HL-60 (cell line): ENCODE results near the gene CRTC1.

ENCODE experiments used
- DNase-seq, 2 experiments: peaks; one replicate each; pipeline ENCODE4 v3.0.0-alpha.2; 2010 to 2020; ENCODE audit warnings: low read depth in 1 of 2, low spot score in 1 of 2
- H3K27ac ChIP-seq: fragments of 250-450 bp; sonication (Bioruptor Pico); replicated peaks from 2 replicates; pipeline ENCODE4 v1.5.1; 2020; ENCODE audit warnings: mild to moderate bottlenecking, moderate library complexity
- H3K27me3 ChIP-seq: fragments of 250-450 bp; sonication (Bioruptor Pico); 2 replicates; pipeline ENCODE4 v1.5.1; 2021; ENCODE audit warnings: mild to moderate bottlenecking, moderate library complexity; ENCODE audit not compliant: insufficient read depth, poor library complexity, severe bottlenecking
- H3K4me3 ChIP-seq: replicated peaks from 2 replicates; pipeline ENCODE4 v1.5.1; 2011; ENCODE audit warnings: mild to moderate bottlenecking, control low read depth, low read length; ENCODE audit not compliant: insufficient read depth
- CTCF ChIP-seq: IDR thresholded peaks from one replicate; pipeline ENCODE4 v1.5.1; 2011; ENCODE audit warnings: low read length, control low read depth, inconsistent platforms; ENCODE audit not compliant: insufficient read depth
- GABPA ChIP-seq: IDR thresholded peaks from 2 replicates; pipeline ENCODE4 v1.6.1; 2012; ENCODE audit warnings: low read depth
- POLR2AphosphoS5 ChIP-seq: IDR thresholded peaks from 2 replicates; pipeline ENCODE4 v1.6.1; 2012; ENCODE audit warnings: low read depth
- SPI1 ChIP-seq: IDR thresholded peaks from 2 replicates; pipeline ENCODE4 v1.6.1; 2012; ENCODE audit warnings: low read depth, mild to moderate bottlenecking, borderline replicate concordance
- TF ChIP-seq, protein P1 (sequence below): IDR thresholded peaks from 2 replicates; pipeline ENCODE4 v1.6.1; 2012; ENCODE audit warnings: low read depth; ENCODE audit not compliant: insufficient replicate concordance

Gene CRTC1

GRCh38 chr19:18775586-18776287 is 92.3 kb downstream of the CRTC1 start:
- DNase-seq = no peak
- TF ChIP-seq CTCF (no peak), POLR2AphosphoS5 (no peak), GABPA (no peak), SPI1 (no peak)
- TF ChIP-seq, protein P1, sequence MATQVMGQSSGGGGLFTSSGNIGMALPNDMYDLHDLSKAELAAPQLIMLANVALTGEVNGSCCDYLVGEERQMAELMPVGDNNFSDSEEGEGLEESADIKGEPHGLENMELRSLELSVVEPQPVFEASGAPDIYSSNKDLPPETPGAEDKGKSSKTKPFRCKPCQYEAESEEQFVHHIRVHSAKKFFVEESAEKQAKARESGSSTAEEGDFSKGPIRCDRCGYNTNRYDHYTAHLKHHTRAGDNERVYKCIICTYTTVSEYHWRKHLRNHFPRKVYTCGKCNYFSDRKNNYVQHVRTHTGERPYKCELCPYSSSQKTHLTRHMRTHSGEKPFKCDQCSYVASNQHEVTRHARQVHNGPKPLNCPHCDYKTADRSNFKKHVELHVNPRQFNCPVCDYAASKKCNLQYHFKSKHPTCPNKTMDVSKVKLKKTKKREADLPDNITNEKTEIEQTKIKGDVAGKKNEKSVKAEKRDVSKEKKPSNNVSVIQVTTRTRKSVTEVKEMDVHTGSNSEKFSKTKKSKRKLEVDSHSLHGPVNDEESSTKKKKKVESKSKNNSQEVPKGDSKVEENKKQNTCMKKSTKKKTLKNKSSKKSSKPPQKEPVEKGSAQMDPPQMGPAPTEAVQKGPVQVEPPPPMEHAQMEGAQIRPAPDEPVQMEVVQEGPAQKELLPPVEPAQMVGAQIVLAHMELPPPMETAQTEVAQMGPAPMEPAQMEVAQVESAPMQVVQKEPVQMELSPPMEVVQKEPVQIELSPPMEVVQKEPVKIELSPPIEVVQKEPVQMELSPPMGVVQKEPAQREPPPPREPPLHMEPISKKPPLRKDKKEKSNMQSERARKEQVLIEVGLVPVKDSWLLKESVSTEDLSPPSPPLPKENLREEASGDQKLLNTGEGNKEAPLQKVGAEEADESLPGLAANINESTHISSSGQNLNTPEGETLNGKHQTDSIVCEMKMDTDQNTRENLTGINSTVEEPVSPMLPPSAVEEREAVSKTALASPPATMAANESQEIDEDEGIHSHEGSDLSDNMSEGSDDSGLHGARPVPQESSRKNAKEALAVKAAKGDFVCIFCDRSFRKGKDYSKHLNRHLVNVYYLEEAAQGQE = no peak
- no peak overlapping the region for H3K4me3 ChIP-seq
- no peak overlapping the region for H3K27ac ChIP-seq
- no peaks in the 10 kb centered on the region for H3K27me3 ChIP-seq

DNA sequence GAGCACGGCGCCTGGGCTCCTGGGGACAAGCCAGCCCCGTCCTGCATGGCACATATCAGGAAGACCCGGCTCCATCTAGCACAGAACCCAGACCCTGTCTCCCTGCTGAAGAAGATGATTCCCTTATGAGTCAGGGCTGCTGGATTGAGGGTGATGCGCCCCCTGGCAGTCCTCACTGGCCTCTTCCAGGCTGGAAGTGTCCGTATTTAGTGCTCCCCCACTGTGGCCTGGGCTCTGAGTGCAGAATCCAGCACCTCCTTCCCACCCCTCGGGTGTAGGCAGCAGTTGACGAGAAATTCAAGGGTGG is 92.8 kb downstream of the CRTC1 start:
- Histone ChIP-seq H3K27ac (no peak overlapping the region), H3K27me3 (no peaks in the 10 kb centered on the region)
- no peak for DNase-seq

GRCh38 chr19:18776736-18777135 is 93.3 kb downstream of the CRTC1 start:
- Histone ChIP-seq H3K4me3 (no peak overlapping the region), H3K27me3 (no peaks in the 10 kb centered on the region), H3K27ac (no peak overlapping the region)
- TF ChIP-seq GABPA = no peak
- no peak for TF ChIP-seq POLR2AphosphoS5
- TF ChIP-seq, protein P1 = no peak
- no peak for TF ChIP-seq CTCF
- no peak for TF ChIP-seq SPI1
- DNase-seq = no peak

More for the DNA sequence above, 92.8 kb downstream of the CRTC1 start:
- TF ChIP-seq CTCF = no peak
- no peak for TF ChIP-seq GABPA
- no peak for TF ChIP-seq POLR2AphosphoS5
- no peak for TF ChIP-seq SPI1
- TF ChIP-seq, protein P1 = no peak
- no peak overlapping the region for H3K4me3 ChIP-seq
